Measurements from ENCODE around the gene SDF2L1. TPM values are rescaled to one million over a fixed set of nuclear protein-coding genes. Genes with fewer than 3 reads are reported as not detected.

SDF2L1 gene
- total and polyA plus RNA-seq, 8 donors: 24.0 to 49.2 (median 34.0) TPM

DNA sequence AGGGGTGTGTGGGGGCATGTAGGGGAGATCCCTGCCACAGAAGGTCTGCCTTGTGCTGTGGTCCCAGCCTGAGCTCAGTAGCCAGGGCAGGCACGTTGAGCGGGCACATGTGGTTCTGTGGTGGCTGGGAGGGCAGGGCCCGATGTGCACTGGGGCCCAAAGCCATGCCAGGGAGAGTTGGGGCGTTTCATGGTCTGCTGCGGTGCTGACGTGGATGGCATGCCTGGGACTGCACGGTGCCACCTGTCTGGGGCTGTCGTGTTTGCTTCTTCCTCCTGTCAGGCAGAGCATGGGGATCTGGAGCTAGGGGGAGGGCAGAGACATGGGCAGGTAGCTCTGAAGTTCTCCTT, 43.0 kb downstream of the SDF2L1 start:
- DNase-seq (no peak), ATAC-seq (no peak), FAIRE-seq (no peak)
- TF ChIP-seq, protein P1, sequence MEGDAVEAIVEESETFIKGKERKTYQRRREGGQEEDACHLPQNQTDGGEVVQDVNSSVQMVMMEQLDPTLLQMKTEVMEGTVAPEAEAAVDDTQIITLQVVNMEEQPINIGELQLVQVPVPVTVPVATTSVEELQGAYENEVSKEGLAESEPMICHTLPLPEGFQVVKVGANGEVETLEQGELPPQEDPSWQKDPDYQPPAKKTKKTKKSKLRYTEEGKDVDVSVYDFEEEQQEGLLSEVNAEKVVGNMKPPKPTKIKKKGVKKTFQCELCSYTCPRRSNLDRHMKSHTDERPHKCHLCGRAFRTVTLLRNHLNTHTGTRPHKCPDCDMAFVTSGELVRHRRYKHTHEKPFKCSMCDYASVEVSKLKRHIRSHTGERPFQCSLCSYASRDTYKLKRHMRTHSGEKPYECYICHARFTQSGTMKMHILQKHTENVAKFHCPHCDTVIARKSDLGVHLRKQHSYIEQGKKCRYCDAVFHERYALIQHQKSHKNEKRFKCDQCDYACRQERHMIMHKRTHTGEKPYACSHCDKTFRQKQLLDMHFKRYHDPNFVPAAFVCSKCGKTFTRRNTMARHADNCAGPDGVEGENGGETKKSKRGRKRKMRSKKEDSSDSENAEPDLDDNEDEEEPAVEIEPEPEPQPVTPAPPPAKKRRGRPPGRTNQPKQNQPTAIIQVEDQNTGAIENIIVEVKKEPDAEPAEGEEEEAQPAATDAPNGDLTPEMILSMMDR (IDR thresholded peaks at IDR 0.05): no peak
- peaks cover 0 to 13% (median 0%) of the 10 kb centered on the region in 3 donors for H3K36me3 ChIP-seq
- WGBS, 2 donors: 68 to 69% methylated on average over 7 to 8 of the region's 8 CpGs
- H3K4me3 ChIP-seq: no peak overlapping the region
- no peaks in the 10 kb centered on the region for H3K9me3 ChIP-seq
- peaks cover 29 to 33% (median 31%) of the 10 kb centered on the region in 3 donors for H3K4me1 ChIP-seq
- H3K27ac ChIP-seq: no peak overlapping the region
- intact Hi-C loops (cut with DNase I): no loop called here
- no peaks in the 10 kb centered on the region for H3K27me3 ChIP-seq

- peak overlapping the region; percentile 67 to 84 (median 74) for H3K27ac ChIP-seq
- TF ChIP-seq, protein P1 (IDR thresholded peaks at IDR 0.05): no peak
- no peaks in the 10 kb centered on the region for H3K9me3 ChIP-seq
- ATAC-seq (no peak), FAIRE-seq (no peak), DNase-seq (peak in 1 of 6 donors; percentile 56)
- no peaks in the 10 kb centered on the region for H3K27me3 ChIP-seq
- H3K36me3 ChIP-seq: peaks cover 0 to 11% (median under 1%) of the 10 kb centered on the region in 3 donors
- H3K4me1 ChIP-seq: peaks cover 29 to 33% (median 31%) of the 10 kb centered on the region in 3 donors
- 86 to 90% methylated on average over 6 to 8 of the region's 8 CpGs for WGBS, 2 donors
- no peak overlapping the region for H3K4me3 ChIP-seq
- intact Hi-C loops (cut with DNase I): no loop called here
Observed at GRCh38 chr22:21686193-21686608, 44.1 kb downstream of the SDF2L1 start.

- intact Hi-C loops (cut with DNase I): no loop called here
- H3K4me3 ChIP-seq: no peak overlapping the region
- TF ChIP-seq, protein P1 (IDR thresholded peaks at IDR 0.05): no peak
- H3K27me3 ChIP-seq: no peaks in the 10 kb centered on the region
- peak overlapping the region; percentile 67 to 84 (median 74) for H3K27ac ChIP-seq
- WGBS, 2 donors: 50 to 53% methylated on average over 23 of the region's 23 CpGs
- H3K36me3 ChIP-seq: peaks cover 0 to 15% (median 7%) of the 10 kb centered on the region in 3 donors
- H3K9me3 ChIP-seq: no peaks in the 10 kb centered on the region
- ATAC-seq: peak; percentile 79 to 83 (median 81)
- no peak for FAIRE-seq
- H3K4me1 ChIP-seq: peaks cover 29 to 31% (median 31%) of the 10 kb centered on the region in 3 donors
- peak; percentile 82 to 95 (median 88) for DNase-seq
Observed at GRCh38 chr22:21686634-21687393, 44.7 kb downstream of the SDF2L1 start.

- 84 to 89% methylated on average over 11 of the region's 11 CpGs for WGBS, 2 donors
- peak overlapping the region; percentile 67 to 84 (median 74) for H3K27ac ChIP-seq
Observed at GRCh38 chr22:21687685-21688259, 45.7 kb downstream of the SDF2L1 start.

More at GRCh38 chr22:21687685-21688259, 45.7 kb downstream of the SDF2L1 start:
- H3K27me3 ChIP-seq: no peaks in the 10 kb centered on the region
- no peak for FAIRE-seq
- H3K4me3 ChIP-seq: no peak overlapping the region
- no peak for ATAC-seq
- H3K4me1 ChIP-seq: peaks cover 22 to 25% (median 23%) of the 10 kb centered on the region in 3 donors
- intact Hi-C loops (cut with DNase I): no loop called here
- peaks cover 0 to 15% (median 8%) of the 10 kb centered on the region in 3 donors for H3K36me3 ChIP-seq
- H3K9me3 ChIP-seq: no peaks in the 10 kb centered on the region
- TF ChIP-seq, protein P1 (IDR thresholded peaks at IDR 0.05): no peak
- DNase-seq: peak in 1 of 6 donors; percentile 54

All from pancreas (tissue), 10 donors.